NCI-H2107 (cell line): ENCODE measurements around the gene MUC15.
"Not testable (repeated sequence)": the region's sequence is repeated elsewhere in the genome, so short reads cannot be mapped to it uniquely, and the experiment has no call there.

ENCODE experiments used
- DNase-seq: peaks from one replicate; lab custom pipeline; 2025; lab: John Stamatoyannopoulos, UW

MUC15 gene, protein sequence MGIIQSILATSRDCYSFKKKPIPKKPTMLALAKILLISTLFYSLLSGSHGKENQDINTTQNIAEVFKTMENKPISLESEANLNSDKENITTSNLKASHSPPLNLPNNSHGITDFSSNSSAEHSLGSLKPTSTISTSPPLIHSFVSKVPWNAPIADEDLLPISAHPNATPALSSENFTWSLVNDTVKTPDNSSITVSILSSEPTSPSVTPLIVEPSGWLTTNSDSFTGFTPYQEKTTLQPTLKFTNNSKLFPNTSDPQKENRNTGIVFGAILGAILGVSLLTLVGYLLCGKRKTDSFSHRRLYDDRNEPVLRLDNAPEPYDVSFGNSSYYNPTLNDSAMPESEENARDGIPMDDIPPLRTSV

DNA sequence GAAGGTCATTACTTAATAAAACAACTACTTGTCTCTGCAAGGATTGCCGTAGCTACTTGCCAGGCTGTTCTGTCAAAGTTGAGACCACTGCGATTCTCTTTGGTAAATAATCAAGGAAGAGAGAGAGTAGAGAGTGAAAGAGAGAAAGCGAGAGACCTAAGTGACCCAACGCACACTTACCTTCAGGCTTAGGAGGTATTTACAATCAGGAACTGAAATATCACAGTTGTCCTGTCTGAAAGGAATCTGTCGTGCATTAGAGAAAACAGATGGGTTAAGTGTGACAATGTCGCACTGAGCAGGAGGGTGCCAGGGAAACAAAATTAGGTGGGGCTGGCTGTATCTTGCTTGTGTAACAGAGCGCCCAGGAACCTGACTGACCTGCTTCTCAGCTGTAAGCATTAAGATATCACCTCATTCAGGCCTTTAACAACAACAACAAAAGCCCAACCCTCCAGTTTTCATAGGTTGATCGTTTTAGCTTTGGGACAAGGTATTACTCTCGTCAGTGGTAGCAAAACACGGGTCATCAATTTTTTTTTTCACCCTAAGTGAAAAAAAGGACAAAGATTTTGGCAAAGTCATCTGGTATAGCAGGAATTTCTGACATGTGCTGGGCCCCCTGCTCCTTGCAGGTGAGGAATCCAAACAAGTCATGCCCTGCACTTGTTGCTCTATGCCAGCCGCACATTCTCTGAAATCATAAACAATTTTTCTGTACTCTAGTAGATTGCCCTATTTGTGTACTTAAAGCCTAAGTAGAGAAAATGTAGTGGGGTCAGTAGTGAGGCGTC is at the start of gene MUC15:
TSS of gene MUC15 (minus strand) at position 403 of the 794 bp plus-strand sequence. CDS start 5,169 bp downstream, outside the sequence.
- DNase-seq, result no peak

DNA sequence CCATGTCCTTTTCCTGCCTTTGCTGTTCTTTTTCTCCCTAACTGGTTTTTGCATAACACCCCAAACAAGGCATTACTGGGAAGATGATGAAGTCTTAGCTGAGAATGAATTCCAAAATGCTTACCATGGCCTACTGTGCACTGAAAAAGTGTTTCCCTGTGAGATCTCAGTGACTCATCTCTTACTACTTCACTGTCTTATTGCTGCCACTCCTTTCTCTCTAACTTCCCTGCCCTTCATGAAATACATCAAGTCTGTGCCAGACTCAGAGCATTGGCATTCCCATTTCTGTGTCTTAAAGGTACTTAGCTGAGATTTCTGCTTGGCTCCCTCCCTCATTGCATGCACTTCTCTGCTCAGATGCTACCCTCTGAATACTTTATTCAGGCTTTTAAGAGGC is 49.1 kb upstream of the MUC15 start:
- DNase-seq, result no peak

DNA sequence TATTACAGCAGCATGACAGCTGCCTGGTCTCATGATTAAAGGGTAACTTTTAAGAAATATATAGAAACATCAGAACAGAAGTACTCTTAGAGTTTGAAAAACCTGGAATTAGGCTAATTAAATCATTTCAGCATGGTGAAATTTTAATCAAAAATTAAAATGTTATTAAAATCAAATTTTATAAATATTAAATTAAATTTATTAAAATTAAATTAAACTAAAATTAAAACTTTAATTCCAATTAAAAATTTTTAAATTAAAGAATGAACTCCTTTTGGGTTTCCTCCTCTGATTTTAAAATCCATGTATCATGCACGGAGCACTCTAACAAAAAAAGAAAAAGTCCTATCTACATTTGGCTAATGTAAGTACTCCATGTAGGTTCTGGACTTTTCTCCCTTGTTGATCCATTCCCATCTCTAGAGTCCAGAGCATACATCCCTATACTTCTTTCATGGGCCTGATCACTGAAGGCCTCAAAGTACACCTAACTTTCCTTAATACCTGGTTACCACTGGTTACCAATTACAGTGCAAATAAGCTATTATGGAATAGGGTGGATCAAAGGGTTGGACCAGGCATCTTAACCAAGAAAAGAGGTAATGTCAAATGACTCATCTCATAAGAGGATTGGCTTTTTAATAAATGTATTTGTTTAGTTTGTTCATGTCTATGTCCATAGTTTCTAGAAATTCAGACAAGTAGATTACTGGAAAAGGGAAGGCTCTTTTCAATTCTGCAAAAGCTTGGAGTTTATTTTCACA is 48.4 kb upstream of the MUC15 start:
- DNase-seq, result no peak

DNA sequence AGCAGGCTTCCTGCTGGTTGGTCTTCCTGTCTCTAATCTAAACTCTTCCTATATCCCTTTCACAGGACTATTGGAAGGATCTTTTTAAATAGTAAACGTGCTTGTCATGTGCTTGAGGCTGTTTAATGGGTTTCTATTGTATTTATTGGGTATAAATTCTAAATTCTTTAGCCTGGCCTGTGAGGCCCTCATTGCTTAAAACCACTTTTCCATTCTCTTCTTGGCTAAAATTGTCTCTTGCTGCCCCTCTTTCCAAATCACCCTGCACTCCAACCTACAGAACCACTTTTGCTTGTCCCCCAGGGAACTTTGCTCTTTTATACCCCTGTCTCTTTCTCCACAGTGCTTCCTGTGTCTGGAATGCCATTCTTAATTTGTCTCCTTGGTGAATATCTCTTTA is 46.4 kb upstream of the MUC15 start:
- DNase-seq, result no peak

DNA sequence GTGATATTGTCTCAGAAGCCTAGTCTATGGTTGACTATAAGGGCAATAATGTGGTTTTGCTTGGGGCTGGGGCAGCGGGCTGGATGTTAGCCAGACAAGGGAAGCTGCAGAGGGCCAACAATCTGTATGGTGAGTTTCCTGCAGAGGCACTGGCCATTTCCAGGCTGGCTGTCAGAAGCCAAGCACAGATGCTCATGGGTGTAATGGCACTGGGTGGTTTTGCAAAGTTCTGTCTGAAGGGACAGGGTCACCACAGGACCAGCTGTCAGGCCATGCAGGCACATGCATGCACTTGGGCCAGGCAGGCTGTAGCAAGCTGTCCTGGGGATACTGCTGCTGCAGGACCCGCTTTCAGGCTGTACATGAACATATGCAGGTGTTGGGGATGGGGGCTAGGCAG is 41.7 kb upstream of the MUC15 start:
- no peak for DNase-seq

DNA sequence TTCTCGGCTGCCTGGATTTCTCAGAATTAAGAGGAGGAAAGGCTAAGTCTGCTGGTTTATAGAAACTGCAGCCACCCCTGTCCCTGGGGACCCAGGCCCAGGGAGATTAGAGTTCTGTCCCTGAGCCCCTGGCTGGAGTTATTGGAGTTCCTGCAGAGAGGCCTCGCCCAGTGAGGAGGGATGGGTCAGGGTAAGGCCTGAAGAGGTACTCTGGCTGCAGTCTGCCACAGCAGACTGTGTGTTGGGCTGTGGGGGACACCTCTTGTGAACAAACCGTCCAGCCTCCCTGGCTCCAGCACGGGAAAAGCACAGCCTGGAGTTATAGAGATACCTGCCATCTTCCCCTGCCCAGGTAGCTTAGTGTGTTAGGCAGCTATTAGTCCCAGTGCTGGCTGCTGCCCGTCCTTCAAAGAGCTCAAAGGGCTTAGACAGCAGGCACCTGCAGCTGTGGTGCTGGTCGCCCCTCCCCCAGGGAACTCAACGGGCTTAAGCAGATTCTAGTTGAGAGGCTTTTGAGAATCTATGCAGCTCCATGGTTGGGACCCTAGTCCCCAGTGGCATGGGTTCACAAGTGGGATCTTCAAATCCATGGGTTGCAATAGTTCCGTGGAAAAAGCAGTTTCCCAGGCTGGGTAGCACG is 36.6 kb upstream of the MUC15 start:
- no peak for DNase-seq

DNA sequence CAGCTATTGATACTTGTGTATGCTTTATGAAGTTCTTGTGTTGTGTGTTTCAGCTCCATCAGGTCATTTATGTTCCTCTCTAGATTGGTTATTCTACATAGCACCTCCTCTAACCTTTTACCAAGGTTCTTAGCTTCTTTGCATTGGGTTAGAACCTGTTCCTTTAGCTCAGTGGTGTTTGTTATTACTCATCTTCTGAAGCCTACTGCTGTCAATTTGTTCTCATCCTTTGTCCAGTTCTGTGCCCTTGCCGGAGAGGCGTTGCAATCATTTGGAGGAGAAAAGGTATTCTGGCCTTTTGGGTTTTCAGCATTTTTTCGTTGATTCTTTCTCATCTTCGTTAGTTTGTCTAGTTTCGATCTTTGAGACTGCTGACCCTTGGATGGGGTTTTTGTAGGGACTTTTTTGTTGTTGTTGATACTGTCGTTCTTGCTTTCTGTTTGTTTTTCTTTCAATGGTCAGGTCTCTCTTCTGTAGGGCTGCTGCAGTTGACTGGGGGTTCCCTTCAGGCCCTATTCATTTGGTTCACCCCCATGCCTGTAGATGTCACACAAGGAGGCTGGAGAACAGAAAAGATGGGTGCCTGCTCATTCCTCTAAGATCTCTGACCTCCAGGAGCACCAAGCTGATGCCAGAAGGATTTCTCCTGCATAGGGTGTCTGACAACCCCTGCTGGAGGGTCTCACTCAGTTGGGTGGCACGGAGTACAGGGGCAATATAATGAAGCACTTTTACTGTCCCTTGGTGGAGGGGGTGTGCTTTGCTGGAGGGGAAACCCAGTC is 35.9 kb upstream of the MUC15 start:
- DNase-seq, result no peak

DNA sequence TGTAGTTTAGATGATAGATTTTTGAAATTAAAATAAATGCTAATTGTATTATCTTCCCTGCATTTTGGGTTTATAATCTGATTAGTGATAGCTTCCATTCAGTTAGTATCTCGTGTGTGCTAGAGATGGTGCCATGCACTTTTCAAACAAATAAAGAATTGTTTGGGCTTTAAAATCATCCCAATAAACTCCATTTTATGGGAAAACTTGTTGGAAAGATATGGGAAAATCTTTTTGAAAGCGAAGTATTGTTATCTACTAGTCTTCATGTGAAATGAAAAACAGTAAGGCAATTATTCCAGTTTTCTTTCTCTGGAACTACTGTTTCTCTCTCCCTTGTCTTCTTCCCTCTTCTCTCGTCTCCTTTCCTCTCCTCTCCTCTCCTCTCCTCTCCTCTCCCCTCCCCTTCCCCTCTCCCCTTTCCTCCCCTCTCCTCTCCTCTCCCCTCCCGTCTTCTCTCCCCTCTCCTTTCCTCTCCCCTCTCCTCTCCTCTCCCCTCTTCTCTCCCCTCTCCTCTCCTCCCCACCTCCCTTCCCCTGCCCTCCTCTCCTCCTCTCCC is 27.9 kb upstream of the MUC15 start:
- no peak for DNase-seq

DNA sequence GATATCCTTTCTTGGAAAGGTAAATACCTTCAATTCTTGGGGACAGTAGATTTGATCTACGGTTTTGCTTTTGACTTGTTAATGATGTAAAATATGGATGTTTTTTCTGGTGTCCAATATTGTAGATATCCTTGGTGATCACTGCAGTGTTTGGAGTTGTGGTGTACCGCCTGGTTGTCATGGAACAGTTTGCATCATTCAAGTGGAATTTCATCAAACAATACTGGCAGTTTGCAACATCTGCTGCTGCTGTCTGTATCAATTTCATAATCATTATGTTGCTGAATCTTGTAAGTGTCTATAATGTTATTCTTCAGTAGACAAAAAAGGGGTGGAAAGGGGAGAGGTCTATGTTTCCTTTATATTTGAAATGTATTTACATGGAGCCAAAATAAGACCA is 27.4 kb upstream of the MUC15 start:
- DNase-seq, result no peak

DNA sequence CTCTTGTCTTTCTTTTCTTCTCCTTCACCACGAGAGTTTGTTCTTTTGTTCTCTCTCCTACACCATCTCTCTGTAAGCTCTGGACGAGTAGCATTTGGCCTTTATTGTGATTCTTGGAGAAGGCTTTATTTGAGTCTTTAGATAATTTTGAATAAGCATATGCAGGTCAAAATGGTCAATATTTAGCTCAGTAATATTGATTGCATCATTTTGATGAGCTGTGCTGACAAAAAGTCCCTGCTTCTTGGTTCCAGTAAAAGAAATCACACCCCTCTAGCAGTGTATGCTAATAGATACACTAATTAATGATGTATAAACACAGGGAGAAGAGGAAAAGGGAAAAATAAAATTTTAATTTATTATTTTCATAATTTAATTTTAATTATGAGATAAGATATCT is 25.8 kb upstream of the MUC15 start:
- no peak for DNase-seq

DNA sequence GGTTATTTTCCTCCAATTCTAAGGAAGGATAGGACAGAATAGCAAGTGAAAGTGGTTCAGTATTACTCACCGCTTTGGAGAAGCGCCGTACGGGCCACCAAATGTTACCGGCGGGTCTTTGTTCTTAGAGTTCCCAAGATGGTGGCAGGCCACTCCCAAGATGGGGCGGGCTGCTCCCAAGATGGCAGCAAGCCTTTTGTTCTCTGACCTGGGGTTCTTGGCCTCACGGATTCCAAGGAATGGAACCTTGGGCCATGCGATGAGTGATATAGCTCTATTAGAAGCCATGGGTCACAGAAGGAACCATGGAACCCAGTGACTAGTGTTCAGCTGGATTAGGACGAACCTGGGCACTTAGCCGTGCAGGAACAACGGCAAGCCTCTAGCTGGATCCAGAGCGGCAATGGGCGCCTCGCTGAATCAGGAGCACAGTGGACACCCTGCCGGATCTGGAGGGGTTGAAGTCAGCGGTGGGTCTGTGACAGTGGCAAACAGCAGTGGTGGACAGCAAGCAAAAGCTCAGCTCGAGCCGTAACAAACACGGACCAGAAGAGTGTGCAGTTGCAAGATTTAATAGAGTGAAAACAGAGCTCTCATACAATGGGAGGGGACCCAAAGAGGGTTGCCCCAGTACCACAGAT is 25.1 kb upstream of the MUC15 start:
- DNase-seq, result not testable (repeated sequence)

DNA sequence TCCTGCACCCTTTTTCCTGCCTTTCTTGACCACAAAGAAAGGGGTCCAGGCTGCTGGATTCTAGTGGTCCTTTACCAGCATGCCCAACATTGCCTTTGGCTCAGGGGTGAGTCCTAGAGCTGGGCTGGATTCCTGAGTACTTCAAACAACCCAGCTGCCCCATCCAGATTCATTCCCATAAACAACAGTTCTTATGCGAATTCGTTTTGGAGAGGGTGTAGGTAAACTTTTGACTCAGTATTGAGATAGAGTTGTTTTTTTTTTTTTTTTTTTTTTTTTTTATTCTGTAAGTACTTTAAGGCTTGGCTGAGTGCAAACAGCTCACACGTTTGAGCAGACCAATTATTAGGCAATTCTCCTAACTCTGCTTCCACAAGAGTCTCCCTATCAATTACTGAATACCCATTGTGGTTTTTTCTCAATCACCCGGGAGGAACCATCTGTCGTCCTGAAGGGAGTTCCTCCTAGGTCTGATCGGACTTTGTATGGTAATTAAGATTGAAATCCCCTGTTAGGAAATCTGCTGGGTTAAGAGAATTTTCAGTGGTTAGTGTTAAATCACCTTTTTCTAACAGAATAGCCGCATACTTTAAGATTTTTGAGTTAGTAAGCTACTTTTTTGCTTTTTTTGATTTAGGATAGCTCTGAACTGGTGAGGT is 23.3 kb upstream of the MUC15 start:
- not testable (repeated sequence) for DNase-seq

DNA sequence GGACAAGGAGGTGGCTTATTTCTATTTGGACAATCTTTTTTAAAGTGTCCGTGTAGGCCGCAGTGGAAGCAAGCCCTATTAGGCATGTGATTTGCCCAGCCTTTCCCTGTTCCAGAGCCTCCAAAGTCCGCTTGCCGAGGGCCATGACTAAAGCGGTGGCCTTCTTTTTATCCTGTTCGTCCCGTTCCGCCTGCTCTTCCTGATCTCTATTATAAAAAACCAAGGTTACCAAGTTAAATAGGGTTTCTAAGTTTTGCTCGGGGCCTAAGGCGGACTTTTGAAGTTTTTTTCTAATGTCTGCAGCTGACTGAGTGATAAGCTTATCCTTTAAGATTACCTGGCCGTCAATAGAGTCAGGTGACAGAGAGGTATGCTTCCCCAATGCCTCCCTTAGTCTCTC is 21.6 kb upstream of the MUC15 start:
- DNase-seq, result no peak

DNA sequence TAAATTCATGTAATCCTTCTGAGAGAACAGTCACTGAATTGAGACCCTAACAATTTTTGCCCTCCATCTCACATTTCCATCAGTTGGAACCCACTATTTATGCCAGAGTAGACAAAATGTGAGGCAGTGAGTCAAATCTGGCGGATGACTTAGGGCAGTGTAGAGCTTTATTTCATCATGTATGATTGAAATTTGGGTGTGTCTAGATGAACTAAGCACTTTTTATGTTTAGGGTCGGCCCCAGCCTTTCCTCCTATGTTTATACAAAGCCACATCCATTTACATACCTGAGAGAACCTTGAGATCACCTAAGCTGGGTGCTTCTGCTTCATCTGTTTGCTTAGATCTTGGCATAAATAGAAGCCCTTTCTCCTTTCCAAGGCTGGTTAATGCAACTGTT is 15.0 kb upstream of the MUC15 start:
- no peak for DNase-seq

DNA sequence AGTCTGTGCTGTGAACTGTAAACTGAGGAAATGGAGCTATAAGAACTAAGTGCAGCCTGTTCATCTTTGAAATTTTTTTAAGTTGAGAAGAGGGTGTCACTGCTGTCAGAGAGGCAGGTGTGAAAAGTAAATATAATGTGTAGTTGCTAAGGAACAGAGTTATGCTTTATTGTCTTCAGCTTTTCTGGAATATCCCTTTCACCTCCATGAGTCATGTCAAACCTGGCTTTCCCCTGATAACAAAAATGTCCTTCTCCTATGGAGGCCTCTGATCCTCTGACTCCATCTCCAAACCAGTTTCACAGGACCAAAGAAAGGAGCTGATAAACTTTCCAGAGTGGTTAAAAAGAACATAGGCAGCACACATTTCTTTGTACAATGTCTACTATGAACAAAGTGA is 12.8 kb upstream of the MUC15 start:
- no peak for DNase-seq

DNA sequence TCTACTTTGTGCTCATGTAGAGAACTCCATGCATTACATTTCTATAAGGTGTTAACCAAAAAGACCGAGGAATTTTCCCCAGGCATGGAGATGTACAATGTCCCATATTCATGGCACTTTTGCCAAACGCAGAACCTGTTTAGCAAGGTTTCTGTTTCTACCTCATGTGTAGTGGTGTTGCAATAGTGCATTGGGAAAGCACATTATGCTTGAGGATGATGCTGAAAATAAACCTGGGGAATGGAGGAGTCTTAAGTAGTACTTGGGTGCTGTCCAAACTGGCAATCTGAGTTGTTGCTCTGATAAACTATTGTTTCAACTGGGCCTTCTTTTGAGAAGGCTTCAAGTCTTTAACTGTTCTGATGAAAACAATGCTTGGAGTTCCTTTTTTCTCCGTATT is 11.5 kb upstream of the MUC15 start:
- DNase-seq, result no peak

DNA sequence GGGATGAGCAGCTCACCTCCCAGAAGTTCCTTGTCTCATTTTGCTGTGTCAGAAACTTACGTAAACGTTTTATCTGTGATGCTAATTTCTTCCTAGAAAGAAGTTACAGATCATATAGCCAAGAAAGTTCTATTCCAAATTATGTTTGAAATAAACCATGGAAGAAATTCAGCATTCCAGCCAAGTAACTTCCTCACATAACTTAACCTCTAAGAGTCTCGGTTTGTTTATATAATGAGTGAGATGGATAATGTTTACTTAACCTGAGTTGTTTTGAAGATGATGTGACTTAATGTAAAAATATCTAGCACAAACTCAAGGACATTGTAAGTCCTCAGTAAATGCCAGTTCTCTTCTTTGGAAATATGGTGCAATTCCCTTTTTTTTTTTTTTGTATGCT is 8.9 kb upstream of the MUC15 start:
- DNase-seq, result no peak

DNA sequence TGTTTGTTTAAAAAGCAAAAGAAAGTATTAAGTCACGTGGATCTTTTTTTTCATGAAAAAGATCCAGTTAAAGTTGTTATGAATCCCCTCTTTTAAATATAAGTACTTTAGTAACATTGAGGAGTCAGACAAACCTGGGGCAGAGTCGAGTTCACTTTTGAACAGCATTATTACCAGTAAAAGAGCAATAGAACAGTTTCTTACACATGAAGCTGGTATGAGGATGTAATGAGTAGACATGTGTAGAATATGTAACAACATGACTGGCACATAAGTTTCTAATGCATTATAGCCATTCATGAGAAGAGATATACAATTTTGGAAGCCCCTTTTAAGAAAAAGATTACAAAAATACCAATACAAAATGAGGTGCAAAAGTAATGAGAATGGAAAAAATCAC is 7.6 kb upstream of the MUC15 start:
- no peak for DNase-seq

DNA sequence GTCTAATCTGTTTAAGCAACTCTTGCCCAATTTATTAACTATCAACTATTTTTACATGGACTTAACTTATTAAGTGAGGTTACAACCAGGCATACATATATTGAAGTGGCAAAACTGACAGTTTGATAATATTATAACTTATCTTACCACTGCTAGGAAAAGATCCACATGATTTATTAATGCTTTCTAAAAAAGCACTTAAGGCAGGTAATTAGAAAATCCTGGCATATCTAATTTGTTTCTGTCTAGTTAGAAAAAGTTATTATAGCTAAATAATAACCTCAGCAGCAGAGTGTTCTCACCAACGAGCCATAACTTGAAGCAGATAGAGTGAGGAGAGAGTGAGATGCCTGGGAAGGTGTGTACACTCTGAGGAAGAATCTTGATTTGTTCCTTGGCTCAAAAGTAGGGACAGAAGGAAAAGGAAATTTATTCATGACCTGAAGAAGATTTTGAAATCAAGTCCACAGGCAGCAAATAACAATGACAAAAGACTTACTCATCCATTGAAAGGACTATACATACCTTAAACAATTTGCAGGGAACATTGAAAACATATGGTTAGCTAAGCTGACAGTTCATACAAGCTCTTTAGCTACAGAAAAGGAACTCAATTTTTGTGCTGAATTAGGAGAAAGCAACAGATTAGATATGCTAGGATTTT is 7.1 kb upstream of the MUC15 start:
- DNase-seq, result no peak

DNA sequence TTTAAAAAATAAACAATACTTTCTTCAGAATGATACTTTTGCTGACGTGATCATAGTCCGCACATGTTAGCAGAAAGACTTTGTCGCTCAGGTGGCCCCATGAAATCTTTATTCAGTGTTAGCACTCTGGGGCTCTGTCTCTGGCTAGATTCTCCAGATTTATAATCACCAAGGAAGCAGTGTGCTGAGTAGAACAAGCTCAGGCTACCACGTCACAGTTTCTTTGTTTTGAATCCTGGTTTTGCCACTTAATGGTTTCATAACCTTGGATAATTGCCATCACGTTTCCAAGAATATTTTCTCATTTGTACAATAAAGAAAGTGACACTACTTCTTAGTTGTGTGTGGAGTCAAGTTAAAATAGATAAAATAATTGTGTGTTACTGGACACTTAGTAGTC is 3.9 kb upstream of the MUC15 start:
- no peak for DNase-seq
